ENCODE data around the gene METAP2. TPM values are rescaled to one million over a fixed set of nuclear protein-coding genes. Genes with fewer than 3 reads are reported as not detected.
A peak's percentile ranks its signal among the peaks of the same experiment; 100 is the strongest.

METAP2 gene
- total RNA-seq, 1 donor from 2014 or later = 101 TPM

- DNase-seq (ENCODE audit: low read depth) = no peak
These were observed 35.3 kb downstream of the METAP2 start for GRCh38 chr12:95509300-95509699.

- no peak for DNase-seq (ENCODE audit: low read depth)
These were observed 38.0 kb downstream of the METAP2 start for GRCh38 chr12:95511977-95512376.

GRCh38 chr12:95513599-95513998 lies 39.6 kb downstream of the METAP2 start:
- no peak for DNase-seq (ENCODE audit: low read depth)

- no peak for DNase-seq (ENCODE audit: low read depth)
These were observed 41.2 kb downstream of the METAP2 start for GRCh38 chr12:95515197-95515596.

GRCh38 chr12:95516757-95517156 lies 42.8 kb downstream of the METAP2 start:
- DNase-seq (ENCODE audit: low read depth) = peak; percentile 13

- DNase-seq (ENCODE audit: low read depth) = no peak
These were observed 43.3 kb downstream of the METAP2 start for GRCh38 chr12:95517246-95517645.

DNA sequence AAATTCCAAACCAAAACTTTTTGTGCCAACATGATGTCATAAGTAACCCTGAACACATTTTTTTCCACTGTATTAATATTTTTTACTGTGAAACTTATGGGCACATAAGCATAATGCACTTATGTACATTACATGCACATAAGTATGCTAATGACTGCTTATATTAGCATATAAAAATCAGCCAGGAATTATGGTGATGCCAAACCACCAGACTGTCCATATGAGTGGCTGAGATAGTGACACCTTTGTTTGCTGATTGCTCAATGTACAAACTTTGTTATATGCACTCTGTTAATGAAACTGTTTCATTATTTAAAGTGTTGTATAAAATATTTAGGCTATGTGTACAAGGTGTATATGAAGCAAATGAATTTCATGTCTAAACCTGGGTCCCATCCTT lies 45.0 kb downstream of the METAP2 start:
- DNase-seq (ENCODE audit: low read depth) = no peak

DNA sequence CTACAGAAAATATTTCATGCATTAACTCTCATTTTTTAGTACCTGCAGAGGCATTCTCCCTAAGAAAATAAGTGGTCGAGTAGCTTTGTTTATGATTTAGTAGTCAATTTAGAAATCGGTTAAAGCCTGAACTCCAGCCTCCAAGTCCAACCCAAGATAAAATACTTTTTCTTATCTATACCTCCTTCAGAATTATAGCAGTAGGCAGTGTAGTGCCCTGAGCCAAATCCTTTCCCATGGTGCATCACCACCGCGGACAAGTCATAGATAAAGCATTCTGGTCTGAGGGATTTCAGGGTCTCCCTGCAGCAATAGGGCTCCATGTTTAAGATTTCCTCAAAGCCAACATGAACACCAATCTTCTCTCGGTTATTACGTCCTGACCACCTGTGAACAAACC lies 46.9 kb downstream of the METAP2 start:
- no peak for DNase-seq (ENCODE audit: low read depth)

- DNase-seq (ENCODE audit: low read depth) = no peak
These were observed 48.7 kb downstream of the METAP2 start for GRCh38 chr12:95522692-95523091.

DNA sequence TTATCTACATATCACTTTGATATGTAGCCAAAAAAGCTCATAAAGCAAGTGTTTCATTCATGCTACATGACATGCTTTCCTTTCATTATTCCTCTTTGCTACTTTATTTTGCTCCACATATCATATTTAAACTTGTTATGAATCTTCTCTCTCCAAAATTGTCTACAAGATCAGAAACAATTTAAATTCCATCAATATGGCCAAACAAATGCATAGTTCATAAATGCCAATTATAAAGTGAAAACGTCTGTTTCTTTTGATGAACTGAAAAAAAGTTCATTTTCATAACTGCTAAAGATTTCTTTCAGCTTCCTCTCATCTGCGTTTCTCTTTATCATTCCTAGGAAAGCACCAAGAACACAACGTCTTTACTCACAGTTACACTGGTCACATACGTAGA lies 54.5 kb downstream of the METAP2 start:
- DNase-seq (ENCODE audit: low read depth) = no peak

DNA sequence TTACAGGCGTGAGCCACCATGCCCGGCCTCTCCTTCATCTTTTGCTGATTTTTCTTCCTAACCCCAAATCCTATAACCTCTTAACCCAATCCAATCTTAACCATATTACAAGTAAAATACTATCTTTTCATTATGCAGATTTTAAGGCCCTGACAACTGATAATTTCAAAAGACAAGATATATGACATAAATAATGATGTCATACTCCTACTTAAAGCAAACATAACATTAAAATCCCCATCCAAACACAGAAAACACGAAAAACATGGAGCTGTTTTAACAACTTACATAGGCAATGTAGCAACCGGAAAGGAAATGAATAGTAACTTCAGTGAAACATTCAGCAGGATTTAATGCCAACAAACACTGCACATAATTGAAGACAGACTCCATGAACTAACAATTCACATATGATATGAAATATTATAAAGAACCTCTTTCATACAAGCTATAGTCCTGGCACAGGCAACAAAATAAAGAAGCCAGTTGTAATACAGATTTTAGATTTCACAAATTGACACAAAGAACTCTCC lies 55.8 kb downstream of the METAP2 start:
- DNase-seq (ENCODE audit: low read depth) = no peak

DNA sequence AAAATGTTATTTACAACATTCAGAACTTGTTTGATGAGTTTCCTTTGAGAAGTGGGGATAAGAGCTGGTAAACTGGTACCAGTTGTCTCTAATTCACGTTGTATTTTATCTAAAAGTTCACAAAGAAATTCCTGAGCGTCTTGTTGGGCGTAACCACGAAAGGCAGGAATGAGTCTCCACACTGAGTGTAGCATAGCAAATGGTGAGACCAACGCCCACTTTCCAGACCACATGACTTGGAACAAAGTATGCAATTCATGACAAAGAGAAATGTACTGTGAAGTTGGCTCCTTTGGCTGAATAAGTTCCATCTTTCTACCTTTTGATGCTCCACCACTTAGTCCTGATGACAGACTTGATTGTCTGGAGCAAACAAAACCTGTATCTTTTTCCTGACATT lies 58.9 kb downstream of the METAP2 start:
- peak; percentile 60 for DNase-seq (ENCODE audit: low read depth)

DNA sequence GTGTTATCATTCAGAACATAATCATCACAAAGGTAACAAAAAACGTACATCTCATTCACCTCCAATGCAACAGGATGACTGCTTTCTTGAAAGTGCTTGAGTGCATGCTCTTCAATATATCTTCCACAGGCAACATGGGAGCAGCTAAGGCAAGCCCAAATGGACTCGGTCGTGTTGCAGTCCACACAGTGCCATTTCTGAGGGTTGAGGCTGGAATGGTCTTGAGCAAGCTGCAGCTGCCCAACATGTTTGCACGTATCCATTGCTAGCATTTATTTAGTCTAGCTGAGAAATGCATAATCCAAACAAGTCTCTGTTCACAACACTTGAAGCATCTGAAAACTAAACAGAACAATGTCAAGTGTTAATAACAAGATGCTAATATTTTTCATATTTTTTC lies 60.0 kb downstream of the METAP2 start:
- DNase-seq (ENCODE audit: low read depth) = peak; percentile 3

DNA sequence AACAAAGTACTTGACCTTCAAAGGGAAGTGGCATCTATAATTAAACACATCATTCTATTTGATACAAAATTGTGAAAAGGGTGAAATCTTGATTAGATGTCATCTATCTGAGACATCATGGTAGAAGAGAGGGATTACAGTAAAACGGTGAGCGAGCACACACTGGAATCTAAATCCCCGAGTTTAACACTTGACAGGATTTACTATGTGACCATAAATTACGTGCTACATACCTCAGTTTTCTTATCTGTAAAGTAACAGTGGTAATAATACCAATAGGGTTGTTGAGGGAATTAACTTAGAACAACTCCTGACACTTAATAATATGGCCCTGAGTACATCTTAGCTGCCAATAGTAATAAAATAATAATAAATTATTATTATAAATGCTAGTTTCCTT lies 64.1 kb downstream of the METAP2 start:
- DNase-seq (ENCODE audit: low read depth) = no peak

GRCh38 chr12:95538656-95539055 lies 64.7 kb downstream of the METAP2 start:
- no peak for DNase-seq (ENCODE audit: low read depth)

GRCh38 chr12:95541436-95541835 lies 67.5 kb downstream of the METAP2 start:
- no peak for DNase-seq (ENCODE audit: low read depth)

DNA sequence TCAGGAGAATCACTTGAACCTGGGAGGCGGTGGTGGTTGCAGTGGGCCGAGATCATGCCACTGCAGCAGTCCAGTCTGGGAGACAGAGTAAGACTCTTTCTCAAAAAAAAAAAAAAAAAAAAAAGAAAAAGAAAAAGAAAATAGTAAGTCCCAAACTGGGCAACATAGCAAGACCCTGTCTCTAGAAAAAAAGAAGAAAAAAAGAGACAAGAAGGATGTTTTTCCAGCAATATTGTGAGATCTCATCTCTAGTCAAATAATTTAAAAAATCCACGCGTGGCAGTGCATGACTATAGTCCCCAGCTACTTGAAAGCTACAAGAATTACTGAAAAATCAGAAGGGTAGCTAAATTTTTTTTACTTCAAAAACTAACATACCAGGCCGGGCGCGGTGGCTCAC lies 69.4 kb downstream of the METAP2 start:
- DNase-seq (ENCODE audit: low read depth) = no peak

GRCh38 chr12:95544756-95545155 lies 70.8 kb downstream of the METAP2 start:
- no peak for DNase-seq (ENCODE audit: low read depth)

GRCh38 chr12:95545303-95545702 lies 71.4 kb downstream of the METAP2 start:
- no peak for DNase-seq (ENCODE audit: low read depth)

DNA sequence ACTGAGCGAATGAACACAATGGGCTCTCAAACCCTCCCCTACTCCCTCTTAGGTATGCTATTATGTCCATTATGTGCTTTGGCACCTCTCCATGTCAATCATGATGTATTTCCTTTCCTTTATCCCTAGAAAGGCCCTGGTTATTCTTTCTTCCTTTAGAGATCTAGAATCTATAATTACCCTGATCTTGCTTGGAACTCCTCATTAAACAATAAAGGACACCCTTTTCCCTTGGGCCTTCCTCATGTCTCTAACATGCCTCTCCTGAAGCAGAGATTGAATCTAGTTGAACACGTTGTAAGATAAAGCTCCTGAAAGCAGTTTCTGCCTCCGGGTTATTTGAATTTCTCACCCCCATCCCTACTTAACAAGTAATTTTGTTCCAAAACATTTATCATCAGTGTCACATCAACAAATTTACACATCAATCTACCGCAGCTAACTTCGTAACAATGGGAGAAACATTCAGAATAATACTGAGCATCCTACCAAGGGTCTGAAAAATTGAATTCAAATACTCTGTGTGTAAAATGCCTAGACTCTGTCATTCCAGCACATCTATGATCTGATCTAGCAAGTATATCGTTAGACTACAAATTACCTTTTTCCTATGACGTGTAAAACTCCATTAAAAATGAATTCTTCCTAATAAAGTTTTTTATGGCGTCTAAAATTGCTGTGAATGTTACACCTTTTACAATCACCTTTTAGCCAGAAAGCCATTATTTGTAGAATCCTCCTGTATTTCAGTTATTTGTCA lies 72.0 kb downstream of the METAP2 start:
- no peak for DNase-seq (ENCODE audit: low read depth)

- DNase-seq (ENCODE audit: low read depth) = no peak
These were observed 72.5 kb downstream of the METAP2 start for GRCh38 chr12:95546491-95546813.

- DNase-seq (ENCODE audit: low read depth) = no peak
These were observed 73.6 kb downstream of the METAP2 start for GRCh38 chr12:95547522-95548055.

DNA sequence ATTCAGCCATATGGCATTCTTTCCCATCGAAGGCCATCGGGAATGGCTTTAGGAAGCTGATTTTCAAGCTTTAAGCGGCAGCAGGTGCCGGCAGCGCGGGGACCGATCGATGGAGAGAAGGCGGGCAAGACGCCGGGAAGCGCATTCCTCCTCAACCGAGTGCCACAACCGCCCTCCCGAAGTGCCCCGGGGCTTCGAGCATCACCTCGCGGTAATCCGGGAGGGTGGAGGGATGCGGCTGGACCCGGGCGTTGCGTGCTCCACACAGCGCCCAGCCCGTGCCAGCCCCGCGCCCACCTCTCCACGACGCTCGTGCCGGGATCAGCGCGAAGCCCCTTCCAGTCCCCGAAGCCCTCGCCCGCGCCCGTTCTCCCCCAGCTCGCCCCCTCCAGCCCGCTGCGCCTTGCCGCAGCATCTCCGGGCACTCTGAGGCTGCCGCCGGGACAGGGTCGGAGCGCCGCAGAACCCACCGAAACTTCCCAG lies 74.1 kb downstream of the METAP2 start:
- no peak for DNase-seq (ENCODE audit: low read depth)

Data from myocyte (in vitro differentiated cells).